Panc1 (cell line): Measurements from ENCODE around the gene CERS5. TPM values are rescaled to one million over a fixed set of nuclear protein-coding genes. Genes with fewer than 3 reads are reported as not detected.
"Not testable (repeated sequence)": the region's sequence is repeated elsewhere in the genome, so short reads cannot be mapped to it uniquely, and the experiment has no call there.

Experiments used
- ATAC-seq: fragments of 200-7000 bp; cut with Tn5 transposase; 2 replicates; pipeline ENCODE4 v1.9.1; 2020; ENCODE audit warnings: mild to moderate bottlenecking, moderate library complexity
- BruUV-seq: library from RNA; stranded (reverse); fragments of 400-500 nt; replicated peaks from 2 replicates; lab custom pipeline; 2021; lab: Mats Ljungman, UMichigan
- CTCF ChIA-PET: fragments of 300-600 bp; sonication (Branson Sonifier 250); formaldehyde crosslinking; loops from one replicate; lab custom pipeline; 2022; ENCODE audit warnings: antibody characterized with exemption; lab: Charles Lee
- POLR2A ChIA-PET: fragments of 300-600 bp; sonication (Branson Sonifier 250); formaldehyde crosslinking; loops from one replicate; lab custom pipeline; 2022; ENCODE audit warnings: antibody characterized with exemption; lab: Charles Lee
- DNase-seq: peaks from one replicate; pipeline ENCODE4 v3.0.0-alpha.2; 2010; ENCODE audit warnings: low read depth, low spot score
- H3K27ac ChIP-seq: 2 replicates; pipeline ENCODE4 v1.5.1; 2011; ENCODE audit warnings: mild to moderate bottlenecking, low read length, inconsistent platforms
- H3K27me3 ChIP-seq: fragments of 200-500 bp; sonication (Bioruptor generic); 2 replicates; pipeline ENCODE4 v1.6.0; 2014; ENCODE audit warnings: low read length, inconsistent platforms; ENCODE audit not compliant: control insufficient read depth, insufficient read depth
- H3K36me3 ChIP-seq: fragments of 200-500 bp; sonication (Bioruptor generic); 2 replicates; pipeline ENCODE4 v1.5.1; 2014; ENCODE audit warnings: inconsistent platforms, mild to moderate bottlenecking, low read length, moderate library complexity; ENCODE audit not compliant: control insufficient read depth, insufficient read depth
- H3K4me1 ChIP-seq: 2 replicates; pipeline ENCODE4 v1.5.1; 2011; ENCODE audit warnings: inconsistent platforms, mild to moderate bottlenecking, low read length, moderate library complexity; ENCODE audit not compliant: control insufficient read depth, insufficient read depth
- H3K4me3 ChIP-seq, 2 experiments: 2 replicates each; pipeline ENCODE4 v1.5.1; 2011 to 2012; ENCODE audit warnings: low read depth in 2 of 2, low read length in 2 of 2, mild to moderate bottlenecking in 2 of 2, inconsistent platforms in 1 of 2, moderate library complexity in 1 of 2
- H3K9me3 ChIP-seq: fragments of 200-500 bp; sonication (Bioruptor generic); 2 replicates; pipeline ENCODE4 v1.5.1; 2014; ENCODE audit warnings: low read depth, mild to moderate bottlenecking, inconsistent platforms, low read length, moderate library complexity; ENCODE audit not compliant: control insufficient read depth, insufficient read depth
- CTCF ChIP-seq: fragments of 450-650 bp; IDR thresholded peaks from 2 replicates; pipeline ENCODE4 v1.5.1; 2017; ENCODE audit warnings: mild to moderate bottlenecking
- POLR2AphosphoS5 ChIP-seq: IDR thresholded peaks from 2 replicates; pipeline ENCODE4 v1.6.1; 2012; ENCODE audit warnings: mild to moderate bottlenecking, low read depth, low read length, moderate library complexity
- REST ChIP-seq, 2 experiments: IDR thresholded peaks; 2 replicates each; pipeline ENCODE4 v1.6.1; 2011 to 2012; ENCODE audit warnings: low read depth in 2 of 2, control low read depth in 1 of 2, low read length in 1 of 2, mild to moderate bottlenecking in 1 of 2, moderate library complexity in 1 of 2; ENCODE audit not compliant: insufficient read depth in 1 of 2
- SIN3A ChIP-seq: IDR thresholded peaks from 2 replicates; pipeline ENCODE4 v1.6.1; 2012; ENCODE audit warnings: low read depth, mild to moderate bottlenecking, low read length, moderate library complexity, borderline replicate concordance; ENCODE audit not compliant: insufficient read depth
- TCF7L2 ChIP-seq: IDR thresholded peaks from 2 replicates; pipeline ENCODE4 v1.6.1; 2011; ENCODE audit warnings: mild to moderate bottlenecking, low read depth, low read length, inconsistent platforms
- in situ Hi-C: cut with HindIII; loops from 2 replicates; pipeline ENCODE4 v1.10.0; 2016; ENCODE audit warnings: low sequenced_read_pairs, low pct_unique_long_range_greater_than_20kb
- intact Hi-C: fragments of 100-400 bp; cut with micrococcal nuclease; formaldehyde crosslinking; loops from one replicate; pipeline ENCODE4 v1.10.0; 2022; ENCODE audit not compliant: unreplicated experiment
- total RNA-seq: library from RNA; stranded (reverse); gene quantifications from one replicate; pipeline ENCODE4 v1.2.1, GENCODE V29; 2021; ENCODE audit not compliant: unreplicated experiment

Gene CERS5
- total RNA-seq, 1 experiment from 2014 or later: 50.5 TPM

DNA sequence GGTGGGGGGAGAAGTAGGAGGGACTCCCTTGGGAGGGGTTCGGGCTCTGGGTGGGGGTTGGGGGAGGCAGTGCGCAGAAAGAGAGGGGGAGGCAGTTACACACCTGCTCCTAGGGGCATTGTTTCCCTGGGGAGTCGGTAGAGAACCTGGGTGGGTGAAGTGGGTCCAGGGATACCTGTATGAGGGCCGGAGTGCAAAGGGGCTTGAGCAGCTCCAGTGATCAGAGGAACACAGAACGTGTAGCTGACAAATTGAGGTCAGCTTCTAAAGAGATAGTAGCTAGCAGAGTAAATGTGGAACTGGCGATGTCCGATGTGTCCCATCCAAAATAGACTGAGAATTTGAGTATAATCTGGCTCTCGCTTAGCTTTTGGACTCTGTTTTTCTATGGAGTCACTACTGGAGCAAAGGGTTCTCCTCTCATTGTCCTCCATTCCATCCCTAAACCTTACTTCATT is 81.5 kb downstream of the CERS5 start:
- peak overlapping the region; percentile 83 for H3K27ac ChIP-seq
- no peaks in the 10 kb centered on the region for H3K9me3 ChIP-seq
- peak overlapping the region; percentile 80 to 88 for H3K4me3 ChIP-seq
- peaks cover 14% of the 10 kb centered on the region for H3K36me3 ChIP-seq
- no peak for TF ChIP-seq CTCF
- no peak for TF ChIP-seq SIN3A
- no peak for TF ChIP-seq REST (IDR thresholded peaks at IDR 0.05; ENCODE audit: insufficient read depth in 1 of 2, low read depth in 2 of 2, low read length in 1 of 2)
- TF ChIP-seq TCF7L2: no peak
- no peak for TF ChIP-seq POLR2AphosphoS5
- in situ Hi-C loops (no loop called here), intact Hi-C loops (loop anchor here (10.0 kb wide), 1 partner anchor 229 kb away; no protein-coding TSS in a partner anchor)
- ChIA-PET POLR2A (interaction anchor here (1.0 kb wide), 1 partner anchor 25 kb away, joined by 13 read pairs; no protein-coding TSS in a partner anchor), CTCF (interaction anchor here (0.6 to 2.6 kb wide), 7 partner anchors 11 to 119 kb away, joined by 3 to 9 read pairs (median 5); partner anchors contain the start of gene COX14)
- peaks cover 6% of the 10 kb centered on the region; the same call in 1 of the 2 replicates for H3K4me1 ChIP-seq
- peak; percentile 13; the same call in 1 of the 2 replicates for ATAC-seq
- no peak for DNase-seq
- no peaks in the 10 kb centered on the region for H3K27me3 ChIP-seq
- TSS peak; percentile 80 for BruUV-seq

- ATAC-seq (peak; percentile 96), DNase-seq (peak; percentile 72)
- POLR2A ChIA-PET: interaction anchor here (0.7 to 1.0 kb wide), 6 partner anchors 11 to 290 kb away, joined by 3 to 20 read pairs (median 12); no protein-coding TSS in a partner anchor
- in situ Hi-C loops (no loop called here), intact Hi-C loops (loop anchor here (10.0 kb wide), 1 partner anchor 230 kb away; no protein-coding TSS in a partner anchor)
- H3K4me1 ChIP-seq: peaks cover 6% of the 10 kb centered on the region; the same call in 1 of the 2 replicates
- peaks cover 10% of the 10 kb centered on the region for H3K36me3 ChIP-seq
- BruUV-seq: TSS peak; percentile 93
- no peaks in the 10 kb centered on the region for H3K9me3 ChIP-seq
- H3K4me3 ChIP-seq: peak within 1 kb of the TSS; percentile 80 to 88
- peak; percentile 45 for TF ChIP-seq POLR2AphosphoS5
- TF ChIP-seq TCF7L2: no peak
- peak; percentile 93 for TF ChIP-seq CTCF
- TF ChIP-seq SIN3A: peak; percentile 20; the same call in 1 of the 2 replicates
- TF ChIP-seq REST (IDR thresholded peaks at IDR 0.05; ENCODE audit: insufficient read depth in 1 of 2, low read depth in 2 of 2, low read length in 1 of 2): no peak
- peak within 1 kb of the TSS; percentile 97 for H3K27ac ChIP-seq
- CTCF ChIA-PET: interaction anchor here (0.5 to 2.6 kb wide), 12 partner anchors 10 to 419 kb away, joined by 3 to 11 read pairs (median 6); partner anchors contain the start of genes CERS5 and COX14
- no peaks in the 10 kb centered on the region for H3K27me3 ChIP-seq
Measured at GRCh38 chr12:50084775-50085614, 82.2 kb downstream of the CERS5 start, which contains the start of gene SMARCD1. Gene SMARCD1 (plus strand): TSS chr12:50085342. CDS start chr12:50085370, 28 bp downstream.

DNA sequence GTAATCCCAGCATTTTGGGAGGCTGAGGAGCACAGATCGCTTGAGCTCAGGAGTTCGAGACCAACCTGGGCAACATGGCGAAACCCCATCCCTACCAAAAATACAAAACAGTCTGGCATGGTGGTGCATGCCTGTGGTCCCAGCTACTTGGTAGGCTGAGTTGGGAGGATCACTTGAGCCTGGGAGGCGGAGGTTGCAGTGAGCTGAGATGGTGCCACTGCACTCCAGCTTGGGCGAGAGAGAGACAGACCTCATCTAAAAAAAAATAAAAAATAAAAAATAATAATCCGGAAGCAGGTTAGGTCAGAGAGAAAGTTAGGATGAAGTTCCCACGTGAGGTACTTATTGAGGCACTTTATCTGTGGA is 82.8 kb downstream of the CERS5 start:
- Histone ChIP-seq H3K4me3 (peak overlapping the region; percentile 80 to 88), H3K27ac (peak overlapping the region; percentile 97)
- DNase-seq, in situ Hi-C loops, H3K4me1 ChIP-seq, H3K27me3 ChIP-seq, BruUV-seq, H3K9me3 ChIP-seq, H3K36me3 ChIP-seq, ATAC-seq: not testable (repeated sequence)
- ChIA-PET CTCF (interaction anchor here (0.7 to 2.6 kb wide), 9 partner anchors 10 to 420 kb away, joined by 3 to 11 read pairs (median 8); partner anchors contain the start of genes CERS5 and COX14), POLR2A (interaction anchor here (0.7 to 1.0 kb wide), 5 partner anchors 10 to 290 kb away, joined by 5 to 20 read pairs (median 13); no protein-coding TSS in a partner anchor)
- intact Hi-C loops: loop anchor here (10.0 kb wide), 1 partner anchor 230 kb away; no protein-coding TSS in a partner anchor
